GM20000 (cell line): ENCODE results near the gene GNAT1.

Experiments used
- DNase-seq: peaks from one replicate; pipeline ENCODE4 v3.0.0; 2012; ENCODE audit warnings: low spot score
- CTCF ChIP-seq: IDR thresholded peaks from 2 replicates; pipeline ENCODE4 v1.5.1; 2012; ENCODE audit warnings: mild to moderate bottlenecking, control low read depth; ENCODE audit errors: extremely low read depth, missing control alignments

Gene GNAT1

GRCh38 chr3:50195501-50196252 is 4.3 kb downstream of the GNAT1 start:
- no peak for TF ChIP-seq CTCF
- no peak for DNase-seq

- no peak for TF ChIP-seq CTCF
- DNase-seq: no peak
Measured at GRCh38 chr3:50196253-50196801, 4.9 kb downstream of the GNAT1 start.

GRCh38 chr3:50201573-50202315 is 10.3 kb downstream of the GNAT1 start:
- DNase-seq: no peak
- TF ChIP-seq CTCF: no peak

GRCh38 chr3:50202353-50203112 is 11.1 kb downstream of the GNAT1 start:
- TF ChIP-seq CTCF: no peak
- DNase-seq: no peak

GRCh38 chr3:50203113-50203808 is 11.9 kb downstream of the GNAT1 start:
- no peak for DNase-seq
- no peak for TF ChIP-seq CTCF

- no peak for DNase-seq
- no peak for TF ChIP-seq CTCF
Measured at GRCh38 chr3:50203809-50204803, 12.7 kb downstream of the GNAT1 start.
